Activated gamma-delta T cell treated with anti-CD3 and anti-CD28 coated beads, Interleukin-2, amount 50 U/mL, for 16 hours (primary cell): ENCODE results near the gene TMTC2.

Experiments
- DNase-seq: peaks from one replicate; pipeline ENCODE4 v3.0.0-alpha.2; 2020; ENCODE audit warnings: low read depth

The TMTC2 gene

GRCh38 chr12:82686168-82687020 lies at the start of gene TMTC2:
TSS of gene TMTC2 (plus strand) at chr12:82686906.
- DNase-seq: peak; percentile 86

DNA sequence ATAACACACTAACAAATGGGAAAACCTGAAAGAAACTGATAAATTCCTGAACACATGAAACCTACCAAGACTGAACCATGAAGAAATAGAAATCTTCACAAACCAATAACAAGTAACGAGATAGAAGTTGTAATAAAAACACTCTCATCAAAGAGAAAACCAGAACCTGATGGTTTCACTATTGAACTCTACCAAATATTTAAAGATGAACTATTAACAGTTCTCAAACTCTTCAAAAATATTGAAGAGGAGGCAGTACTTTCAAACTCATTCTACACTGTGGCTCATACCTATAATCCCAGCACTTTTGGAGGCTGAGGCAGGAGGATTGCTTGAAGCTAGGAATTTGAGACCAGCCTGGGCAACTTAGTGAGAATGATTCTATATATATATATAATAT lies 48.4 kb upstream of the TMTC2 start:
- no peak for DNase-seq

DNA sequence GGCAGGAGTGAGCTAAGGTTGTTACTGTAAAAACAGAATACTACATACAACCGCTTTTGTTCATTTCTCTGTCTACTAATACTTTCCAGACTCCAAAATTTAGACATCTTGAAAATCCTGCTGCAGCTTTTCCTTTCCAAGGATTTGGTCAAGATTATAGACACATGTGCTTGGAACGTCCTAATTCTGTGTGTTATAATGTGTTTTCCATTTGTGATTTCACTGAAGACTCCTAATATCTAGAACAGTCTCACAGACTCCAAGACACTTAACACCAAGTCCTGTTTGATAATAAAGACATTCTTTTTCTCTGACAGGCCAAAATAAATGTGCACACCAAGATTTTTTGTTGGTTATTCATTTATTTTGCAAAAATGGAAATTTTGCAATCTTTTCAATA lies 41.8 kb upstream of the TMTC2 start:
- no peak for DNase-seq

GRCh38 chr12:82645414-82645813 lies 41.3 kb upstream of the TMTC2 start:
- no peak for DNase-seq

DNA sequence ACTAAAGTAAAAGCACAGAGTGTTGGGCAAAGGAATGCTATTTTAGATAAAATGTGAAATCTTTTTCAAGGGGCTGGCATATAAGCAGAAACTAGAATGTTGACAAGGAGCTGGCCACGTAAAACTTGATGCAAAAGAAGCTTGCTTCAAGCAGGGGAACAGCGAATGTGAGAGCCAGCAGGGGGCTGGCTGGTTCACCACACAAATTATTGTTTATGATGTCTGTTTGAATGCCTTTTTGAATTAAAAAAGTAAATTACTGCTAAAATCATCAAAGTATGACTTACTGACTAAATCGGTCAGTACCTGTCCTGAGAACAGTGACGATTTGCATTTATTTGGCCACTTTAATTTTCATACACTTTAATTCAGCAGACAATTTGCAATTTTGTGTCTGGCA lies 38.9 kb upstream of the TMTC2 start:
- DNase-seq: no peak

DNA sequence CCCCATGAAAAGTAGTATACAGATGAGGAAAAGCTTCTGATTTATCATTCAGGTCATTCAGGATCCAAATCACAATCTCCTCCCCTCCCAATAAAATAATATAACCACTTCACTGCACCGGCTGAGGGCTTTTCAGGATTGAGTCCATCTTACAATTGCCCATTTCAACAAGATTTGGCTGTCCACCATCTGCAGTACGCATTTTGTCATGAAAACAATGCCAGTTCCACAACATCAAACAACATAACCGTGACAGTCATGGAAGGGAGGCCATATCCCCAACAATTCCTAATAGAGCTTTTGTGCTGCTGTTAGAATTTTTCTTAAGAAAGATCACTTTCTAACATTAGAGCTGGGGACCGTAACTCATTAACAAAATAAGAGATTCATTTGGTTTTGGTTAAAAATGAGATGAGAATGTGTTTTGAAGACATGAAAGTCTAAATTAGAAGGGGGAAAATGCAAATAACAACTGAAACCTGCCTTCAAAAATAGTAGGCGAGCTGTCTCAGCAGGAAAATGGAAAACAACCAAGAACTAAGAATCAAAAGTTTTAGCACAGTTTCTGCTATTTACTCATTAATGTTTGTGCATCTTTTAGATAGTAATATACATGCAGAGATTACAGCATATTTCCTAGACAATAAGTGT lies 38.3 kb upstream of the TMTC2 start:
- DNase-seq: no peak

DNA sequence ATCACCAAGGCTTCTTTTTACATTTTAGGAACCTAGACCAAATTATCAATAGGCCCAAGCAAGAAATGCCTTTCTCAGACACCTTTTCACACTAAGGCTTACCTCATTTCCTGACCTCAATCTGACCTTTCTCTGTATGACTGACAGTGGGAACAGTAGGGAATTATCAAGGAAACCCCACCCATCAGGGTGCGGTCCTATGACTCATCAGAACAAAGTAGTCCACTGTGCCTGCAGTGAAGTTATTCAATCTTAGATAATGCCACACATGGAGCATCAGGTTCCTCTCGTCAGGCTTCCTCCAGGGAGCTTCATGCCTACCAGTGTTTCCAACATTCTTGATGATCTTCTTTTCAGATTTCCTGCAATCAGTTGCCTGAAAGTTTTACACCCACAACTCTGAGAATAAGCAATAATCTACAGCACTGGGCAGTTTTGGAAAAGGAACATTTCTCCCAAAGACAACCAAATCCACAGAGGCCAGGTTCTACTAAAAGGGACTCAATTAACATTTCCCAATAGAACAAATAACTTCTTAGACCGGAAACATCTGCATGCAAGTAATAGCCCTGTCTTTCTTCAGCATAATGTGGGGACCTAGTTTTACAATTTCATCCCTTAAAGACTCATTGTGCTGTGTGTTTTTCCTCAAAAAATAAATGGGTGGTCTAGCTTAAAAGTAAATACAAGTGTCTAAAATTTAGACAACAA lies 35.9 kb upstream of the TMTC2 start:
- no peak for DNase-seq

- no peak for DNase-seq
Measured at GRCh38 chr12:82651489-82651888, 35.2 kb upstream of the TMTC2 start.

- no peak for DNase-seq
Measured at GRCh38 chr12:82652071-82652470, 34.6 kb upstream of the TMTC2 start.

GRCh38 chr12:82655751-82656150 lies 31.0 kb upstream of the TMTC2 start:
- DNase-seq: no peak

- no peak for DNase-seq
Measured at GRCh38 chr12:82659343-82660207, 27.1 kb upstream of the TMTC2 start.

DNA sequence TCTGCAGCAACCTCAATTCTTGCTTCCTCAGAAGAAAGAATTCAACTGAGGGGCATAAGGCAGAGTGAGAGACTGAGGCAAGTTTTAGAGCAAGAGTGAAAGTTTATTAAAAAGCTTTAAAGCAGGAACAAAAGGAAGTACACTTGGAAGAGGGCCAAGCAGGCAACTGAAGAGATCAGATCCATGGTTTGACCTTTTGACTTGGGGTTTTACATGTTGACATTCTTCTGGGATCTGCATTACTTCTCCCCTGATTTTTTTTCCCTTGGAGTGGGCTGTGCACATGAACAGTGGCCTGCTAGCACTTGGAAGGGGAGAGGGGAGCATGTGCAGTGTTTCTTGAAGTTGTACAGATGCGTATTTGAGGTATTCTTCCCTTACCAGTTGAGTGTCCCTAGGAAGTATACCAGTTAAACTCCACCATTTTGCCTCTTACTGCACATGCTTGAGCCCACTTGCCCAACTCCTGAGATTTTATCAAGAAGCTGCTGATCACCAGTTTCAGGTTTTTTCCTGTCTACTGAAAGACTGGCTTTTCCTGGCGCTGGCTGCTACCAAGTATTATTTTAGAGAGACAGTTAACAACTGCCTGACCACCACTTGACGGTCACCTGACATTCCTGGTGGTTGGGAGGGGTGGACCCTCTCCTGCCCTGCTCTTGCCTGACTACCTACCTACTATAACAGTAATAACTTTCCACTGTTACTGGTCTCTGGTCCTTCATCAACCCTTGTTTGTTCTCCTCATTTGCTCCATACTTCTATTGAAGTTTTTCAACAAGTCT lies 26.0 kb upstream of the TMTC2 start:
- no peak for DNase-seq

- no peak for DNase-seq
Measured at GRCh38 chr12:82663893-82664292, 22.8 kb upstream of the TMTC2 start.

DNA sequence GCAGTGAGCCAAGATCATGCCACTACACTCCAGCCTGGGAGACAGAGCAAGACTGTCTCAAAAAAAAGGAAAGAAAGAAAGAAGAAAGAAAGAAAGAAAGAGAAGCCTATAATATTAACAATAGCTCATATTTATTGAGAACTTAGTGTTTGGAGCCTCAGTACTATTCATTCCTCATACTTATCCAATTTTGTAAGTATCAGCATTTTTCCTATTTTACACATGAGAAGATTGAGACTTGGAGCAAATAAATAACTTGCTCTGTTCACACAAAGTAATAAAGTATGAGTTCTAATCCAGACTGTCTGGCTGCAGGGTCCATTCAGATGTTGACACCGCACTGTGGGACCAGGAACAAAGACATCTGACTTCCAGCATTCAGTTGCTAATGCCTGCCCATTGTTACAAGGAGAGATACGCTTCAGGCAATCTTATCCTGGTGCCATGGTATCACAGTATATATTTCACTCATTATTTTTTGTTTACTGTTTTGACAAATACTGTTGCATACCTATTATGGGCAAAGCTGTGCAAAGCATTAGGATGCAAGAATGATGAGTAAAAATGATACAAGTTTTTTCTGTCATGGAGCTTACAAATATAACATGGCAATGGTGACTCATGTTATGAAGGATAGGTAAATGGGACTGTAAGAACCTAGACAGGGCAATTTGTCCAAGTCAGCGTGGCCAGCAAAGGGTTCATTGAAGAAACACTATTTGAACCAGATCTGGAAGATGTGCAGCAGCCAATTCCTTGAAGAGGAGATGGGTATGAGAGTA lies 21.4 kb upstream of the TMTC2 start:
- no peak for DNase-seq

GRCh38 chr12:82666830-82667229 lies 19.9 kb upstream of the TMTC2 start:
- no peak for DNase-seq

DNA sequence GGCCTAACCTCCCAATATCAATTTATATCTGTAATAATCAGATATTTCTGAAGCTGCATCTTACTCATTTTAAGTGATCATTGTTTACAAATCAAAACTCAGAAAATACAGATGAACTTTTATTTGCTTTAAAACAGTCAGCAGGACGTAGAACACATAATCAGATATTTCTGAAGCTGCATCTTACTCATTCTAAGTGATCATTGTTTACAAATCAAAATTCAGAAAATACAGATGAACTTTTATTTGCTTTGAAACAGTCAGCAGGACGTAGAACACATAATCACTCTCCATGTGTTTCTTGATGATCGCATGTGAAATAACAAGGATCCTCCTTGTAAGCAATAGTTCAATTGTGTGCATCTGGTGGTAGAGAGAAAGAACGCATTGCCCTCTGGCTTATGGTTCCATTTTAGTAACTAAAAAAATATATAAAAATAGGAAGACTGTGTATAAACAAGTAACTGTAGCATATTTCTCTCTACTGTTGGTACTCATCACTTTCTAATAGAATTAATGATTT lies 15.0 kb upstream of the TMTC2 start:
- no peak for DNase-seq

GRCh38 chr12:82672811-82673495 lies 13.8 kb upstream of the TMTC2 start:
- DNase-seq: no peak

GRCh38 chr12:82673698-82674097 lies 13.0 kb upstream of the TMTC2 start:
- no peak for DNase-seq

DNA sequence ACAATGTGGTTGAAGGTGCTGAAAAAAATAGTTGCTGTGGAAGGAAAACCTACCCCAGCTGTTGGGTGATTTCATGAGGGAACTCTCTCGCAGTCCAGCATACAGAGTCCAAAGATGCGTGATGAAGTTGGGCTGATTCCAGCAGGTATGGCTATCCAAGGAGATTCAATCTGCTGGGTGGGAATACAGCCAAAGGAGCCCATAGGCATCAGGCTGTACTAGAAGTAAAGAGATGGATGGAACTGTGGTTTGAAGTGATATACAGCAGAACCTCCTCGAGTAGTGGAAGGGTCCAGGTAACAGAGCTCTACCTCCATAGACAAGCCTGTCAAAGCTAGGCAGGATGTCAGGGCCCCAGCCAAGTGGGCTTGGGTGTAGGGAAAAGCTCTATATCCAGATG lies 11.5 kb upstream of the TMTC2 start:
- no peak for DNase-seq

GRCh38 chr12:82682326-82682725 lies 4.4 kb upstream of the TMTC2 start:
- no peak for DNase-seq
